Peyer's patch (tissue), 4 donors: ENCODE data around the gene CPNE2. TPM values are rescaled to one million over a fixed set of nuclear protein-coding genes. Genes with fewer than 3 reads are reported as not detected.
A peak's percentile ranks its signal among the peaks of the same experiment; 100 is the strongest.

Experiments used
- DNase-seq, 3 donors: peaks; one replicate each; pipeline ENCODE4 v3.0.0-alpha.2; 2017 to 2019
- H3K27ac ChIP-seq, 4 donors: fragments of 200-600 bp; sonication (generic); one replicate each; pipeline ENCODE4 v1.5.1; 2016 to 2019
- H3K27me3 ChIP-seq, 2 donors: fragments of 200-600 bp; sonication (generic); one replicate each; pipeline ENCODE4 v1.5.1; 2019
- H3K36me3 ChIP-seq, 3 donors: fragments of 200-600 bp; sonication (generic); one replicate each; pipeline ENCODE4 v1.5.1; 2016 to 2019
- H3K4me1 ChIP-seq, 4 donors: fragments of 200-600 bp; sonication (generic); one replicate each; pipeline ENCODE4 v1.5.1; 2016 to 2019
- H3K4me3 ChIP-seq, 4 donors: fragments of 200-600 bp; sonication (generic); 1 replicate in 3 of 4; 2 replicates in 1 of 4; pipeline ENCODE4 v1.5.1; 2016 to 2019; ENCODE audit warnings: mild to moderate bottlenecking in 1 of 4
- H3K9me3 ChIP-seq, 4 donors: fragments of 200-600 bp; sonication (generic); one replicate each; pipeline ENCODE4 v1.5.1; 2016 to 2019; ENCODE audit warnings: mild to moderate bottlenecking in 1 of 4
- POLR2A ChIP-seq, 2 donors: fragments of 450-650 bp; IDR thresholded peaks; one replicate each; pipeline ENCODE4 v1.5.1; 2017; ENCODE audit warnings: antibody characterized with exemption in 2 of 2, mild to moderate bottlenecking in 2 of 2, moderate library complexity in 2 of 2
- total RNA-seq, 4 donors: library from RNA; depleted of rRNA; stranded (reverse); fragments of >200 nt; gene quantifications; one replicate each; pipeline ENCODE4 v1.1.0, GENCODE V29; 2016
- TF ChIP-seq, protein P1 (sequence below), 6 experiments: fragments of 450-650 bp in 4 of 6; fragments of 200-600 bp in 2 of 6; sonication (generic) in 1 of 6; IDR thresholded peaks; one replicate each; pipeline ENCODE4 v1.5.1; 2017 to 2019; ENCODE audit warnings: antibody characterized with exemption in 6 of 6, mild to moderate bottlenecking in 3 of 6, moderate library complexity in 1 of 6

Gene CPNE2
- total RNA-seq, 4 donors from 2014 or later: 26.4 to 73.9 (median 64.8) TPM

DNA sequence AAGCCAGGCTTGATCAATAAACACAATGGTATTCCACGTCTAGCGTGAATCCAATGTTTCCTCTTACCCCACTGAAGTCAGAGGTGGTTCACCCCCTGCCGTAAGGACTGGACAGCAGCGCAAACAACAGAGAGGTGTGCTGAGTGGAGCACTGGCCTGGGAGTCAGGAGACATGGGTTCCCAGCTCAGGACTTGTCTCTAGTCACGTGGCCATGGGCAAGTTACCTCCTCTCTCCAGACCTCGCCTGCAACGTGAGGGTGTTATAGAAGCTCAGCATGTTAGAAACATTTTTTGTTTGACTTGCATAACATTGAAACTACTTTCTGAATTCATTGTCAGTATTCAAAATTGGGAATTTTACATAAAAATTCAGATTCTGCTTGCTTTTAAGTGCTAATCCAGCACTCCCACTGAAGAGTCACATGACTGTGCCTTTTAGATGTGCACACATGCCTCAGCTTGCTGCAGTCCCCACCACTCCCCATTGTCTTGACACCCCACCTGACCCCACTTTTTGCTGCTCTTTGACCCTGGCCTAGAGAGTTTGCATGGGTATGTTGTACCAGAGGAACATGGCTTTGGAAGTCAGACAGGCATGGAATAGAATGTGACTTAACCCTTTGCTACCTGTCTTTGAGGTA, 8.8 kb upstream of the CPNE2 start:
- peaks cover 0 to 9% (median 2%) of the 10 kb centered on the region in 4 donors for H3K4me1 ChIP-seq
- H3K4me3 ChIP-seq: no peak overlapping the region
- H3K36me3 ChIP-seq: peaks cover 0 to 14% (median 0%) of the 10 kb centered on the region in 3 donors
- TF ChIP-seq POLR2A (IDR thresholded peaks at IDR 0.05): no peak
- TF ChIP-seq, protein P1, sequence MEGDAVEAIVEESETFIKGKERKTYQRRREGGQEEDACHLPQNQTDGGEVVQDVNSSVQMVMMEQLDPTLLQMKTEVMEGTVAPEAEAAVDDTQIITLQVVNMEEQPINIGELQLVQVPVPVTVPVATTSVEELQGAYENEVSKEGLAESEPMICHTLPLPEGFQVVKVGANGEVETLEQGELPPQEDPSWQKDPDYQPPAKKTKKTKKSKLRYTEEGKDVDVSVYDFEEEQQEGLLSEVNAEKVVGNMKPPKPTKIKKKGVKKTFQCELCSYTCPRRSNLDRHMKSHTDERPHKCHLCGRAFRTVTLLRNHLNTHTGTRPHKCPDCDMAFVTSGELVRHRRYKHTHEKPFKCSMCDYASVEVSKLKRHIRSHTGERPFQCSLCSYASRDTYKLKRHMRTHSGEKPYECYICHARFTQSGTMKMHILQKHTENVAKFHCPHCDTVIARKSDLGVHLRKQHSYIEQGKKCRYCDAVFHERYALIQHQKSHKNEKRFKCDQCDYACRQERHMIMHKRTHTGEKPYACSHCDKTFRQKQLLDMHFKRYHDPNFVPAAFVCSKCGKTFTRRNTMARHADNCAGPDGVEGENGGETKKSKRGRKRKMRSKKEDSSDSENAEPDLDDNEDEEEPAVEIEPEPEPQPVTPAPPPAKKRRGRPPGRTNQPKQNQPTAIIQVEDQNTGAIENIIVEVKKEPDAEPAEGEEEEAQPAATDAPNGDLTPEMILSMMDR (IDR thresholded peaks at IDR 0.05): no peak
- no peaks in the 10 kb centered on the region for H3K9me3 ChIP-seq
- H3K27ac ChIP-seq: peak overlapping the region in 1 of 4 donors; percentile 72
- no peak for DNase-seq
- H3K27me3 ChIP-seq: no peaks in the 10 kb centered on the region

DNA sequence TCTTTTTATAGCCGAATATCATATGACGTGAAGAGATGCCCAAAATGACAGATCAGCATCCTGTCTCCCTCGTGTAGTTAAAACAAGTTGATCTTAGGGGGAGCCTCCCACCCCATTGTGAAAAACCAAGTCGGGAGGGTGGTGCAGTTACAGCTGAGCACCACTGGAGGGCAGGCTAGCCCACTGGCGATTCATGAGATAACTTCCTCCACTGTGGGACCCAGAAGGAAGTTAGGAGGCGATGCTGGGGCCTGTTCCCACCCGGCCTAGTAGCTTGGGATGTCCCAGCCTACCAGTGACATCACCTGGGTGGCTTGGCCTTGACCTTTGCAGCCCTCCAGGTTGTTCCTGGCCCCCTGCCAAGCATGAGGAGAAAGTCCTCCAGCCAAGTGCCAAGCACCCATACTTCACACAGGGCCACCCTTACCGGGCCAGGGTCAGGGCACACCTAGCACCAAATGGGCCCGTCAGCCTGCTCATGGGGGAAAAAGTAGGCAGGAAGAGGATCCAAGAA, 8.1 kb upstream of the CPNE2 start:
- peak; percentile 64 to 86 (median 82) for DNase-seq
- TF ChIP-seq POLR2A (IDR thresholded peaks at IDR 0.05): peak in 1 of 2 donors; percentile 11
- TF ChIP-seq, protein P1 (IDR thresholded peaks at IDR 0.05): peak; percentile 96 to 99 (median 97)
- no peaks in the 10 kb centered on the region for H3K27me3 ChIP-seq
- peaks cover 0 to 14% (median 0%) of the 10 kb centered on the region in 3 donors for H3K36me3 ChIP-seq
- H3K27ac ChIP-seq: peak overlapping the region in 3 of 4 donors; percentile 10 to 72 (median 44)
- H3K9me3 ChIP-seq: no peaks in the 10 kb centered on the region
- peaks cover 0 to 9% (median 2%) of the 10 kb centered on the region in 4 donors for H3K4me1 ChIP-seq
- H3K4me3 ChIP-seq: no peak overlapping the region

DNA sequence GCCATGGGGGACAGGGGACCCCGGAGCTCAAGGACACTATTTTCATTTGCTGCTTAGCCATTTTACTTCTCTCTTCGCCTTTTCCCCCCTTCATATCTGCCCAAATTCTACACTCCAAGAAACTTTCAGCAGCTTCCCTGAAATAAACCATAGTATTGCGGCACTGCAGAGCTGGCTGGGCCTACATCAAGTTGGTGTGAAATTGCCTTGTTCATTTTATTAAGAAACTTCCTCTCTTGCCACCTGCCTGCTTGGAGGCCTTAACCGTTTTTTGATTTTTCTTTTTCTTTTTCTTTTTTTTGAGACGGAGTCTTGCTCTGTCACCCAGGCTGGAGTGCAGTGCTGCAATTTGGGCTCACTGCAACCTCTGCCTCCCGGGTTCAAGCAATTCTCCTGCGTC, 7.4 kb upstream of the CPNE2 start:
- Histone ChIP-seq H3K9me3 (no peaks in the 10 kb centered on the region), H3K27ac (peak overlapping the region in 2 of 4 donors; percentile 44 to 72), H3K36me3 (peaks cover 0 to 14% (median 0%) of the 10 kb centered on the region in 3 donors), H3K27me3 (no peaks in the 10 kb centered on the region), H3K4me1 (peaks cover 0 to 9% (median 2%) of the 10 kb centered on the region in 4 donors), H3K4me3 (no peak overlapping the region)
- no peak for TF ChIP-seq POLR2A (IDR thresholded peaks at IDR 0.05)
- TF ChIP-seq, protein P1 (IDR thresholded peaks at IDR 0.05): no peak
- no peak for DNase-seq

DNA sequence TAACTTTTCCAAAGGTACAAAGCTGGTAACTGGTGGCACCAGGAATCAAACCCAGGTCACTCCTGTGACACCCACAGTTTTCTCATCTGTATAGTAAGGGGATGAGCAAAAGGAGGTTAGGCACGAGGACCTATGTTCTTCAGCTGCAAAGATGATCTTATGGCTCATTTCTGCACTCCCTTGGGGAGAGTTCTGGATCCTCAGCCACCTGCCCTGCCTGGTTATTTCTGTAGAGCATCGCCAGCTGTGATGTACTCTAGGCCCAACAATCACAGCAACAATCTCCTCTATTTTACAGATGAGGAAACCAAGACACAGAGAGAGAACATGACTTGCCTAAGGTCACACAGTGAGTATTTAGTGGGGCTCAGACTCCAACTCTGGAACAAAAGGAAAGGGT, 5.4 kb upstream of the CPNE2 start:
- Histone ChIP-seq H3K27me3 (no peaks in the 10 kb centered on the region), H3K36me3 (peaks cover 0 to 9% (median 0%) of the 10 kb centered on the region in 3 donors)
- no peak for DNase-seq

DNA sequence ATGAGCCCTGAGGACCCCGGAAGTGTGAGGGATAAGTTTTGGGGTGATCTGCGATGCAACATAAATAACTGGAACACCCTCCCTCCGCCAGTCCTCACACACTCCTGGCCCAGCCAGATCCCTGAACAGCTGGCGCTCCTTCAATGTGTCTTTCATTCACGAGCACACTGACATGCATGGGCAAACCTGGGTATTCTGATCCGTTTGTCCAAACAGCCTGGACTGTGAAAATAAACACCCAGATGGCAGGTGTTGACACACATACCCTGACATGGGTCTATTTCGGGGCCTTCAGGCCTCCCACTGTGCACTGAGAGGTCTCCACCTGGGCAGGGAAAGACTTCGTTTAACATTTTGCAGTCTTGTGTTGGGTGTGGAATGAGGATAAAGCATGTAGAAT, 3.0 kb upstream of the CPNE2 start:
- TF ChIP-seq POLR2A (IDR thresholded peaks at IDR 0.05): no peak
- TF ChIP-seq, protein P1 (IDR thresholded peaks at IDR 0.05): no peak
- Histone ChIP-seq H3K36me3 (no peaks in the 10 kb centered on the region), H3K27me3 (no peaks in the 10 kb centered on the region), H3K27ac (no peak overlapping the region), H3K9me3 (no peaks in the 10 kb centered on the region), H3K4me1 (peaks cover 0 to 28% (median 13%) of the 10 kb centered on the region in 4 donors), H3K4me3 (no peak overlapping the region)
- no peak for DNase-seq

More for the DNA sequence above, 5.4 kb upstream of the CPNE2 start:
- H3K9me3 ChIP-seq: no peaks in the 10 kb centered on the region
- TF ChIP-seq, protein P1 (IDR thresholded peaks at IDR 0.05): no peak
- TF ChIP-seq POLR2A (IDR thresholded peaks at IDR 0.05): no peak
- H3K4me3 ChIP-seq: no peak overlapping the region
- peak overlapping the region in 1 of 4 donors; percentile 59 for H3K27ac ChIP-seq
- peaks cover 0 to 20% (median 5%) of the 10 kb centered on the region in 4 donors for H3K4me1 ChIP-seq
